Endothelial cell of umbilical vein (primary cell): ENCODE measurements around the gene KIAA0825. TPM values are rescaled to one million over a fixed set of nuclear protein-coding genes. Genes with fewer than 3 reads are reported as not detected.
"Not testable (repeated sequence)": the region's sequence is repeated elsewhere in the genome, so short reads cannot be mapped to it uniquely, and the experiment has no call there.

Experiments used
- BruUV-seq: library from RNA; stranded (reverse); fragments of 400-500 nt; replicated peaks from 2 replicates; lab custom pipeline; 2021; lab: Mats Ljungman, UMichigan
- CTCF ChIA-PET: fragments of 300-600, 350-600 bp; sonication (Branson Sonifier 250); formaldehyde crosslinking; loops from one replicate; lab custom pipeline; 2021; ENCODE audit warnings: antibody characterized with exemption, inconsistent platforms; lab: Charles Lee
- POLR2A ChIA-PET: fragments of 300-600, 350-600 bp; sonication (Branson Sonifier 250); formaldehyde crosslinking; loops from one replicate; lab custom pipeline; 2021; ENCODE audit warnings: antibody characterized with exemption, inconsistent platforms; lab: Charles Lee
- DNase-seq: peaks from one replicate; pipeline ENCODE4 v3.0.0-alpha.2; 2011; ENCODE audit warnings: low read depth, low spot score
- FAIRE-seq: peaks from 2 replicates; lab custom pipeline; 2011; peaks lifted over from hg19 to GRCh38; lab: Jason Lieb, UNC
- H2AFZ ChIP-seq: 2 replicates; pipeline ENCODE4 v1.6.0; 2012; ENCODE audit warnings: low read depth, low read length, control low read depth, inconsistent platforms
- H3K27ac ChIP-seq: 2 replicates; pipeline ENCODE4 v1.5.1; 2011; ENCODE audit warnings: low read depth, mild to moderate bottlenecking, control low read depth, low read length, moderate library complexity; ENCODE audit not compliant: insufficient read depth
- H3K27me3 ChIP-seq, 2 experiments: 2 replicates each; pipeline versions ENCODE4 v1.6.0 to v1.6.1; 2011; ENCODE audit warnings: low read length in 2 of 2, mixed read lengths in 1 of 2; ENCODE audit not compliant: control insufficient read depth in 2 of 2, insufficient read depth in 2 of 2
- H3K36me3 ChIP-seq, 2 experiments: 2 replicates in 1 of 2; 3 replicates in 1 of 2; pipeline ENCODE4 v1.5.1; 2011; ENCODE audit warnings: low read length in 2 of 2, mild to moderate bottlenecking in 1 of 2, moderate library complexity in 1 of 2; ENCODE audit not compliant: control insufficient read depth in 2 of 2, insufficient read depth in 2 of 2; ENCODE audit errors: extremely low read depth in 1 of 2
- H3K4me1 ChIP-seq: 3 replicates; pipeline ENCODE4 v1.5.1; 2011; ENCODE audit warnings: mild to moderate bottlenecking, low read length; ENCODE audit not compliant: control insufficient read depth, insufficient read depth; ENCODE audit errors: extremely low read depth
- H3K4me2 ChIP-seq: 2 replicates; pipeline ENCODE4 v1.6.1; 2011; ENCODE audit warnings: low read length, control low read depth, mixed read lengths; ENCODE audit not compliant: insufficient read depth
- H3K4me3 ChIP-seq, 3 experiments: fragments of 200-600 bp in 1 of 3; sonication (generic), shearing (Covaris generic) in 1 of 3; replicated peaks in 1 of 3; 2 replicates each; pipeline ENCODE4 v1.5.1; 2011 to 2016; ENCODE audit warnings: control low read depth in 3 of 3, low read length in 3 of 3, mild to moderate bottlenecking in 2 of 3, inconsistent platforms in 1 of 3, low read depth in 1 of 3, moderate library complexity in 1 of 3; ENCODE audit not compliant: insufficient read depth in 1 of 3
- H3K79me2 ChIP-seq: 2 replicates; pipeline ENCODE4 v1.6.0; 2012; ENCODE audit warnings: low read length, inconsistent platforms; ENCODE audit not compliant: control insufficient read depth, insufficient read depth
- H3K9ac ChIP-seq: replicated peaks from 2 replicates; pipeline ENCODE3; 2011; ENCODE audit warnings: low read length, control low read depth; ENCODE audit not compliant: insufficient read depth; ENCODE audit errors: extremely low read depth
- H3K9me1 ChIP-seq: replicated peaks from 3 replicates; pipeline ENCODE4 v1.6.0; 2011; ENCODE audit warnings: mild to moderate bottlenecking, low read length; ENCODE audit not compliant: control insufficient read depth, insufficient read depth; ENCODE audit errors: extremely low read depth
- H3K9me3 ChIP-seq: replicated peaks from 2 replicates; pipeline ENCODE4 v1.5.1; 2012; ENCODE audit warnings: low read length, inconsistent platforms; ENCODE audit not compliant: control insufficient read depth, insufficient read depth
- H4K20me1 ChIP-seq: replicated peaks from 2 replicates; pipeline ENCODE3; 2011; ENCODE audit warnings: mild to moderate bottlenecking, low read length; ENCODE audit not compliant: control insufficient read depth, insufficient read depth; ENCODE audit errors: extremely low read depth
- CTCF ChIP-seq, 2 donors: IDR thresholded peaks; 1 replicate in 1 of 2; 2 replicates in 1 of 2; pipeline ENCODE4 v1.5.1; 2011; ENCODE audit warnings: low read length in 2 of 2, mild to moderate bottlenecking in 2 of 2, moderate library complexity in 2 of 2, control low read depth in 1 of 2, inconsistent platforms in 1 of 2, low read depth in 1 of 2; ENCODE audit not compliant: insufficient read depth in 1 of 2; ENCODE audit errors: extremely low read depth in 1 of 2
- EZH2 ChIP-seq: IDR thresholded peaks from 2 replicates; pipeline ENCODE4 v1.6.1; 2012; ENCODE audit warnings: borderline replicate concordance, low read depth, mild to moderate bottlenecking, moderate library complexity, low read length, inconsistent platforms; ENCODE audit not compliant: severe bottlenecking
- FOS ChIP-seq: IDR thresholded peaks from 2 replicates; pipeline ENCODE4 v1.6.1; 2011; ENCODE audit warnings: mild to moderate bottlenecking, low read length, moderate library complexity, borderline replicate concordance; ENCODE audit not compliant: insufficient read depth
- JUN ChIP-seq: IDR thresholded peaks from 2 replicates; pipeline ENCODE4 v1.6.1; 2011; ENCODE audit warnings: borderline replicate concordance, low read depth; ENCODE audit not compliant: insufficient read length, insufficient read depth
- MAX ChIP-seq: IDR thresholded peaks from 2 replicates; pipeline ENCODE4 v1.6.1; 2011; ENCODE audit not compliant: insufficient read depth, insufficient read length
- MYC ChIP-seq: IDR thresholded peaks from one replicate; pipeline ENCODE4 v1.6.1; 2011; ENCODE audit warnings: mild to moderate bottlenecking, low read depth, low read length
- POLR2A ChIP-seq: IDR thresholded peaks from 2 replicates; pipeline ENCODE4 v1.6.1; 2012; ENCODE audit warnings: low read depth, mild to moderate bottlenecking, control low read depth, low read length
- POLR2AphosphoS5 ChIP-seq: IDR thresholded peaks from 2 replicates; pipeline ENCODE4 v1.6.1; 2012; ENCODE audit warnings: low read depth, mild to moderate bottlenecking, control low read depth, low read length, moderate library complexity; ENCODE audit not compliant: insufficient read depth
- dilution Hi-C: fragments of 300-500 bp; cut with MboI; formaldehyde crosslinking; loops from one replicate; pipeline ENCODE4 v1.15.0; 2019; ENCODE audit warnings: low sequenced_read_pairs; ENCODE audit not compliant: extremely low pct_ligation_motif_present
- intact Hi-C: fragments of 100-400 bp; cut with micrococcal nuclease; formaldehyde crosslinking; loops from one replicate; pipeline ENCODE4 v1.10.0; 2022
- polyA plus RNA-seq, 4 experiments: library from polyadenylated mRNA; depleted of rRNA in 3 of 4; stranded (reverse) in 3 of 4; unstranded in 1 of 4; fragments of >200 nt; gene quantifications; 2 replicates each; pipeline versions ENCODE4 v1.2.1 to v1.2.3, GENCODE V29; 2011 to 2012; ENCODE audit warnings: missing spikeins in 1 of 4
- total RNA-seq: library from RNA; stranded (reverse); gene quantifications from 2 replicates; pipeline ENCODE4 v1.2.3, GENCODE V29; 2021

The KIAA0825 gene
- total and polyA plus RNA-seq, 2 donors (not counting 3 experiments of a cell fraction or from before 2014, with no cell fraction given): 0.15 to 1.1 TPM

- BruUV-seq: no TSS peak
- CTCF ChIA-PET: interaction anchor here (1.0 to 2.0 kb wide), 2 partner anchors 21 to 33 kb away, joined by 3 to 4 read pairs; no protein-coding TSS in a partner anchor
- Histone ChIP-seq H2AFZ (no peak overlapping the region), H3K4me3 (no peak overlapping the region), H3K9ac (no peak overlapping the region), H4K20me1 (no peaks in the 10 kb centered on the region), H3K9me1 (no peaks in the 10 kb centered on the region), H3K9me3 (no peaks in the 10 kb centered on the region), H3K27ac (no peak overlapping the region), H3K27me3 (no peaks in the 10 kb centered on the region), H3K4me2 (no peak overlapping the region), H3K79me2 (no peaks in the 10 kb centered on the region), H3K4me1 (no peaks in the 10 kb centered on the region), H3K36me3 (no peaks in the 10 kb centered on the region)
- dilution Hi-C loops: no loop called here
- intact Hi-C loops: no loop called here
- POLR2A ChIA-PET: no interaction called here
- DNase-seq (no peak), FAIRE-seq (no peak)
- TF ChIP-seq POLR2AphosphoS5 (no peak), MAX (no peak), MYC (no peak), POLR2A (no peak), FOS (no peak), CTCF (IDR thresholded peaks at IDR 0.05; ENCODE audit: extremely low read depth in 1 of 2, insufficient read depth in 1 of 2, low read depth in 1 of 2, low read length in 2 of 2) (no peak), EZH2 (no peak), JUN (no peak)
Observed at GRCh38 chr5:94355811-94356210, 262.6 kb downstream of the KIAA0825 start.

- FAIRE-seq, H3K4me2 ChIP-seq, H3K9me3 ChIP-seq, H3K9me1 ChIP-seq, H3K79me2 ChIP-seq, DNase-seq, H3K27me3 ChIP-seq, dilution Hi-C loops, H3K36me3 ChIP-seq, BruUV-seq, H3K27ac ChIP-seq, intact Hi-C loops, H2AFZ ChIP-seq, POLR2A ChIA-PET, H3K4me3 ChIP-seq, H3K9ac ChIP-seq, H4K20me1 ChIP-seq, H3K4me1 ChIP-seq: not testable (repeated sequence)
- CTCF ChIA-PET: interaction anchor here (2.0 kb wide), 1 partner anchor 32 kb away, joined by 4 read pairs; no protein-coding TSS in a partner anchor
Observed at GRCh38 chr5:94354837-94355485, 263.4 kb downstream of the KIAA0825 start.
